Peyer's patch (tissue), 4 donors: Measurements from ENCODE around the gene PIK3C3.

ENCODE experiments used
- CTCF ChIP-seq, 6 experiments: fragments of 450-650 bp in 4 of 6; fragments of 200-600 bp in 2 of 6; sonication (generic) in 1 of 6; IDR thresholded peaks; one replicate each; pipeline ENCODE4 v1.5.1; 2017 to 2019; ENCODE audit warnings: antibody characterized with exemption in 6 of 6, mild to moderate bottlenecking in 3 of 6, moderate library complexity in 1 of 6
- POLR2A ChIP-seq, 2 donors: fragments of 450-650 bp; IDR thresholded peaks; one replicate each; pipeline ENCODE4 v1.5.1; 2017; ENCODE audit warnings: antibody characterized with exemption in 2 of 2, mild to moderate bottlenecking in 2 of 2, moderate library complexity in 2 of 2

GRCh38 chr18:42100911-42101310, 145.9 kb downstream of the PIK3C3 start:
- TF ChIP-seq CTCF (IDR thresholded peaks at IDR 0.05), result no peak
- no peak for TF ChIP-seq POLR2A (IDR thresholded peaks at IDR 0.05)
